MV-4-11 (cell line): Measurements from ENCODE around the gene LHFPL2.
"Not testable (repeated sequence)": the region's sequence is repeated elsewhere in the genome, so short reads cannot be mapped to it uniquely, and the experiment has no call there.

Experiments
- DNase-seq: peaks from one replicate; lab custom pipeline; 2025; lab: John Stamatoyannopoulos, UW

Gene LHFPL2

DNA sequence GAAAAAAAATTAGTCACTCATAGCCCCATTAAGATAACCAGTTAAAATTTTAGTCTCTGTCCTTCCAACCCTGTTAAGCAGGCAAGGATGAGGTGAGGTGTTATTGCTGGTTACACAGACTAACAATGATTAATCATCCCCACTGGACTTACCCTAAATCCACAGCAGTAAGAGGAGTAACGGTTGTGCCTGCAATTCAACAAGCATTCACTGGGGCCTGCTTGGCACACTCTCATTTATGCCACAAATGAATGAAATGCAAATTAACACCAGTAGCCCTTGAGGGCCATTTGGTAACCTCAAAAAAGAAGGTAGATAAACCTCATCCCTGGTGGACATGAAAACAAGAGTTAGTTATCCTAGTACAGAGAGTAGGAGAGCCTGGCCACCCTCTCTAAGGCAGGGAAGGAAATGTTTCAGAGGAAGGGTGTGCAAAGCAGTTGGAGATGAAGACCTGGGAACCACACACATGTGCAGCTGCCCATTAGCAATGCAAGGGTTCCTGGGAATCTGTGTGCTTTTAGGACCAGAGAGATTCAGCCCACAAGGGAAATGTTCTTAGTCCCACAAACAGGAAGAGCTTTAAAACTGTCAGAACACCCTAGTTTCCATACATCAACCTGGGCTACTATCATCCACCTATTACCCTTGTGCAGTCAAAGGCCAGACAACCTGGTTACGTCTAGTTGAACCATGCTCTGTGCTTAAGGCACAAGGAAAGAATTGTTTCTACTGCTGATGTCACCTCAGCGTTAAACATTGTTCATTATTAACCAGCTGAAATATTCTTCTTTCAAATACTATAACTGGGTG is 7.7 kb downstream of the LHFPL2 start:
- no peak for DNase-seq

DNA sequence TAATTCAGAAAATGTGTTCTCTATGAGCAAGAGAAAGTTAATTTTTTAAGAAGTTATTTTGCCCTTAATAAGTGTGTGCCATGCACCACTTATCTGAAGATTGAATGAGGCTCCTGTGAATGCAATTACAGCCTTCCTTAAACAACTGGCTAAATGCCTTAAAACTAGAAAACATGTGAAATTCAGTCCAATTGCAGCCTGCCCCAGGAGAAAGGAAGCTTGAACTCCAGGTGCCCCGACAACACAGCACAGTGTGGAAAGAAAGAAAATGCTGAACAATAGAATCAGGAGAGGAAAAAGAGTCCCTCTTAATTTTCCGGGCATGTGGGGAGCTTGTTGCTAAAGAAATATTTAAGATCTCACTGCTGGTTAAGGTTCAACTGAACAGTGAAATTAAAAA is 8.8 kb downstream of the LHFPL2 start:
- no peak for DNase-seq

DNA sequence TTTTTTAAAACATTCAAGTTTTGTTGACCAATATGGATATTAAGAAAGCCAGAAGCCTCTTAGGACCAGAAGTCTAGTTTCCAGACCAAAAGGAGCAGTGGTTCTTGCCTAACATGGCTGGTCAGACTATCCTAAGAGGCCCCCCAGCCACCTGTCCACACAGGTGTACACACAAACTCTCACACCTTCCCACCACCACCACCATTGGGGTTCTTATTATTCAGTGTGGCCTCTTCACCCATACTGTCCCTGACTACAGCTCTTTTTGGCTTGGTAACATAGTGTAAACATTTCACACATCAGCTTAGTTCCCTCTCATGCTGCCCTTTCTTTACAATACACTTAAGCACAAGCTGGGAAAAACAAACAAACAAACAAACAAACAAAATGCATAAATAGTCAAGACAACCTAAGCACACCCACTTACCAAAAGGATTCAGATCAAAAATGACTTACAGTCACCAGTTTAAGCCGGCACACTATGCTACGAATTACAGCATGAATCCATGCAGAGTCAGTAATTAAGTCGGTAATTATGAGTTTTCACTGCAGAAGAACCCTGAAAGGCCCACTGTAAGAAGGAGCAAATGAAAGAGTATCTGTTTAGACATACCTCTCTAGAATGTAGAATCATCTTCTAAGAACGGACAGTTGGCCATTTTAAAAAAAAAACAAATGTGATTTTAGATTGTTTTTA is 9.5 kb downstream of the LHFPL2 start:
- DNase-seq = no peak

DNA sequence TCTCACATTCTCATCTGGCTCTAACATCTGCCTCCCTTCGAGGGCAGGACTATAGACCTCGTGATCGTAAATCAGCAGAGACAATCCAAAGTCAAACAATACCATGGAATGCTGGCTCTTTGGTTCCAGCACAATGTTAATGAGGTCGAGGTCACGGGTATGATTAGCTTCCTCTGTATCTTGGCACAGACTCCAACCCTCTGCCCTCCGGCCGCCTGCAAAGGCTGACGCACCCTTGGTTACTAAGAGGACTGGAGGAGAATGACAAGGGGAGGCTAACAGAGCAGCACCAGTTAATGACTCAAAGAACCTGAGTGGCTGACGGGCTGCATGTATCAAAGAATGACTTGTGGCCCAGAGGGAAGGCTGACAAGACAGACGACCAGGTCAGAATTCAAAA is 10.1 kb downstream of the LHFPL2 start:
- no peak for DNase-seq

DNA sequence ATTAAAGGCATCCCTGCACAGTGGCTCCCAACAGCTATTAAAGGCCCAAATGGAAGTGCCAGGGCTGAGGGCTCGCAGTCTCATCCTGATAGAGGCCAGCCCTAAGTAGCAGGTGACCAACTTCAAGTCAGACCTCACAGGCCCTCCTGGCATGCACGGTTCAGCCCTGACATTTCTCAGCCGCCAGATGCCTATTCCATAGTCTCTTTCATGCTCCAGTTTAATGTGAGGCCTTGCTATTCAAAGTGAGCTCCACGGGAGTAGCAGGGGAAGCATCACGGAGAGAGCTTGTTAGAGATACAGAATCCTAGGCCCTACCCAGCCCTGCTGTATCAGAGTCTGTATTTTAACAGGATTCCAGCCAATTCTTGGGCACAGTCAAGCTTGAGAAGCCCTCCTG is 11.1 kb downstream of the LHFPL2 start:
- DNase-seq = no peak

DNA sequence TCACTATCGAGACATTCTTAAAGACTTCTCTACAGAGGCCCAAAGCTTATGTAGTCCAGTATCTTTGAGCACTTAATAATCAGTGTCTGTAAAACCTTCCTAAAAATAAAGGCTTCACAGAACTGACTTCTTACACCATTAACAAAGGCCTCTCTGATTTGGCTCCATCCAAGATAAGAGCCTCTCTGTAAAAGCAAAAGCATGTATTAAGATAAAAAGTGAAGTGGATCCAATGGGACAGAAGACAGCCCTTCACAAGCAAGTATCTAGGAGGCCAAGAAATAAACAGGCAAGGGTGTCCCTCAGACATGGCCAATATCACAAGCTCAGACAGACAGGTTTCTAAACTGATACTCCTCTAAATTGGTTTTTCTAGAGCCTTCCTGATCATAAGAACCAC is 11.9 kb downstream of the LHFPL2 start:
- no peak for DNase-seq

GRCh38 chr5:78634634-78635033 is 13.9 kb downstream of the LHFPL2 start:
- DNase-seq = no peak

- DNase-seq = no peak
Measured at GRCh38 chr5:78634229-78634628, 14.3 kb downstream of the LHFPL2 start.

GRCh38 chr5:78633700-78634099 is 14.9 kb downstream of the LHFPL2 start:
- DNase-seq = peak; percentile 14

DNA sequence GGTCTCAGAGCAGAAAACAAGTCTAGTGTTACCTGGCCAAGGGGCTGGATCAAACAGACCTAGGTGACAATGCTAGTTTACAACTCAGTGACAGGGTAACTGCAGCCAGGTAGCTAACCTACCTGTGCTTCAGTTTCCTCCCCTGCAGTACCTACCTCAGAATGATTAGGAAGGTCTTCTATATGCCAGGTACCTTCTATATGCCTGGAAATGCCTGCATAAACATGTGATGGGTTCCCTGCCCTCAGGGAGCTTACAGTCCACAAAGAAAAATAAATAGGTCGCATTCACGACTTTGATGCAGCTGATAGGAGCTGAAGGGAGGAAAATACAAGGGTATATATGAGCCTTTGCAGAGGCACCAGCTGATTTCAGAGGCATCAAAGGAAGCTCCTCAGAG is 16.1 kb downstream of the LHFPL2 start:
- DNase-seq = no peak

GRCh38 chr5:78631931-78632330 is 16.6 kb downstream of the LHFPL2 start:
- no peak for DNase-seq

DNA sequence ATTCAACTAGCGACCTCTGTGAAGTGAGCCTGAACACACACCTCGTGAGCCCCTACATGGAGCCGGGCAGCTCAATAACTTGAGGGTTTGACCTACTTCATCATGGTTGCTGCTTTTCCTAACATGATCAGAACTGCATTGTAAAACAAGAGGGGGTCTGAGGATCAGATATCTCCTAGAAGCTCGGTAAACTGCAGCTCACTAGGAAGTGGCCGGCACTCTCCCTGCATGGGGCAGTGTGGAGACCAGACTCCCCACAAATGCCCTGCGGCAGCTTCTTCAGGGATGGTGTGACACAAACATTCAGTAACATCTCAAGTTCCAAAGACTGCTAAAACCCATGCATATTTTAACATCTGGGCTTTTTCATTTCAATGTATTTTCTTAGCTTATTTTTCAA is 18.5 kb downstream of the LHFPL2 start:
- no peak for DNase-seq

DNA sequence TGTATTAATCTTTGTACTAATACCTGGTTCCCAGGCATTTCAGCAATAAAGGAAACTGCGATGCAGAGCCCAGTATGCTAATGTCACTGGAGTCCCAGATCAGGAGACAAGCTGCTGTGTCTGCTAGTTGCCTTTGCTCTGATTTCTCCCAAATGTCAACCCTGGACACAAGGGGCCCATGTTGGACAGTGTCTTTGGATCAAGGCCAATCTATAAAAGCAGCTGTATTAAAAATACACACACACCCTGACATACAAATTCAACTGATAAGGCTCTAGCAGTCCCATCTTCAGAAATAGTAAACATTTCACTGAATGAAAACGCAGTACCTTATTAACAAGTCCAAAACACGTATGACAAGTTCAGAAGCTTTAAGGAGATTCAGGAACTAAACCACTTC is 18.9 kb downstream of the LHFPL2 start:
- no peak for DNase-seq

DNA sequence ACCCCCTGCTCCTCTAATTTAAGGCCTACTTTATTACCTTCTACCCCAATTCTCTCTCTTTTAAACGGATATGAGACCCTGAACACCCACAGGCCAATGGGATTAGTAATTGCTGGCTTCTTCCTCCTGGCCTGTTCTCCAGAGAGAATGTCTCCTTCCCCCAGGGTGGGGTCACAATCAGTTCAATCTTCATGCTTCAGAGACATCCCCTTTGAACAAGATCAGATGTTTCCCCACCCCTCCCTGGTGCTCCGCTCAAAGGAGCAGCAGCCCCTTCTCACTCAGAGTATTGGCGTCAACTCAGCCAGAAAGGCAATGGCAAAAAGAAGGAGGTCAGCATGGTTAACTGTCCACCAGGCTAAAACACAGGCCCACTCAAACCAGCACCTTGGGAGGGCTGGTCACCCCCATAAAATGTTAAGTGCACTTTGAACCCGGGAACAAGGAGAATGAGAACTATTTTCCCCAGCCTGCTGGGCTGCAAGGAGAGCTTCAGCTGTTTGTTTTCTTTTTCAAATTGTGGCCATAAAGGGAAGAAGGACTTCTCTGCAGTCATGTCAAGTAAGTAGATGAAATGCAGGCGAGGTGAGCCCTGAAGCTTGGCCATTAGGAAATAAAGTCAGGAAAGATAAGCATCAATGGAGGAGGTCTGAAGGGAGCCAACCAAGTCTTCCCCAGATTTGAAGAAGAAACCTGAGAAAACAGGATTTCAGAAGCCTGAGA is 20.1 kb downstream of the LHFPL2 start:
- no peak for DNase-seq

- DNase-seq = no peak
Measured at GRCh38 chr5:78627766-78628165, 20.8 kb downstream of the LHFPL2 start.

- peak; percentile 35 for DNase-seq
Measured at GRCh38 chr5:78627175-78627574, 21.4 kb downstream of the LHFPL2 start.

DNA sequence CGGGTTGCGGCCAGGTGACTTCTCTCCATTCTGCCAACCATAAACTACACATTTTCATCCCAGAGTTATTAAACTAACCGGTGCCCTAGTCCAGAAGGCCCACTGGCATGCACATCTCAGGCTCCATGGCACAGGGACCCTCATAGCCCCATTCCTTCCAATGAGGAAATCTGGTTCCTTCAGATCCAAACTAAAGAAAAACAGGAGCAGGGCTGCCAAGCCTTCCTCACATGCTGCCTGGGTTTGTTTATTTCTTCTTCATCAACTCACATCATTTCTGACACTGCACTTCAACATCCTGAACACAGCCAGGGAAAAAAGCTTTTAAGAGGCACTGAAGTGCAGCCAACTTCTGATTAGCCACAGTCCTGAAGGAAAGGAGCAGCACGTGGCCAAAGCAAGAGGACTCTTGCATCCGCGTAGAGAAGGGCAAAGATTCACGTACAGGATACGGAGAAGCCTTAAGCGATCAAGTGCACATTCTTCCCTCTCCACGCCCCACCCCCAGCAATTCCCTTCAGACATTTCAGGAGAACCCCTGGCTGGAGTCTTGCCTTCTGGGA is 22.5 kb downstream of the LHFPL2 start:
- DNase-seq = no peak

- DNase-seq = no peak
Measured at GRCh38 chr5:78624992-78625391, 23.6 kb downstream of the LHFPL2 start.

- no peak for DNase-seq
Measured at GRCh38 chr5:78624011-78624541, 24.5 kb downstream of the LHFPL2 start.

- no peak for DNase-seq
Measured at GRCh38 chr5:78622302-78622971, 26.1 kb downstream of the LHFPL2 start.

DNA sequence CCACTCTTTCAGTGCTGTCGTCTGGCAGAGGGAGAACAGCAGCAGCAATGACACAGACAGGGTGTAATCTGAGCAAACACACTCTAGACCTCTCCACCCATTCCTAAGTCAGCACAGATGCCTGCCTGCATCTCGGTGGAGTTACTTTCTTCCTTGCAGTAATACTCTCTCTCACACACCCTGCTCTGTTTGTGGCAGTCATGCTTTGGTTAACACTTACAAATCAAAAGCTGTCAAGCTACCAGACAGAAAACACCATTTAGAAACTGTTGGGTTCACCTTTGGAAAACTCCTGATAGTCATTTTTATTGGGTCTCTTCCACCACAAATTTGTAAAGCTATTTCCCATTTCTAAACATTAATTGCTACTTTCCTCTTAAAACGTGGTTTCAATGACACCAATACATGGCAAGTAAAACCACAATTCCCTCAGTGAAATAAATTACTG is 27.3 kb downstream of the LHFPL2 start:
- DNase-seq = peak; percentile 47

GRCh38 chr5:78620119-78620518 is 28.5 kb downstream of the LHFPL2 start:
- not testable (repeated sequence) for DNase-seq
